Neural cell (in vitro differentiated cells): ENCODE data around the gene MRPS31. TPM values are rescaled to one million over a fixed set of nuclear protein-coding genes. Genes with fewer than 3 reads are reported as not detected.

ENCODE experiments used
- H2AFZ ChIP-seq: fragments of 200-600, 300-800 bp; sonication (generic), shearing (Covaris generic); 2 replicates; pipeline ENCODE4 v1.6.0; 2014; ENCODE audit warnings: low read depth, mild to moderate bottlenecking, antibody characterized with exemption, low read length, moderate library complexity
- H3F3A ChIP-seq: fragments of 200-600 bp; shearing (Covaris generic); 2 replicates; pipeline ENCODE4 v1.6.1; 2016; ENCODE audit warnings: mild to moderate bottlenecking, moderate library complexity, mixed read lengths, antibody characterized with exemption, low read length; ENCODE audit not compliant: insufficient read depth, poor library complexity, severe bottlenecking
- H3K27ac ChIP-seq: fragments of 200-600, 300-800 bp; sonication (generic), shearing (Covaris generic); 2 replicates; pipeline ENCODE4 v1.5.1; 2014; ENCODE audit warnings: mild to moderate bottlenecking, low read length, moderate library complexity
- H3K27me3 ChIP-seq: fragments of 300-800, 200-600 bp; sonication (generic), shearing (Covaris generic); 2 replicates; pipeline ENCODE4 v1.6.0; 2014; ENCODE audit warnings: mild to moderate bottlenecking, low read depth, low read length, moderate library complexity; ENCODE audit not compliant: insufficient read depth
- H3K36me3 ChIP-seq: fragments of 300-800, 200-600 bp; sonication (generic), shearing (Covaris generic); 2 replicates; pipeline ENCODE4 v1.5.1; 2014; ENCODE audit warnings: mild to moderate bottlenecking, antibody characterized with exemption, low read length, moderate library complexity; ENCODE audit not compliant: insufficient read depth
- H3K4me2 ChIP-seq: fragments of 300-800, 200-600 bp; sonication (generic), shearing (Covaris generic); 2 replicates; pipeline ENCODE4 v1.6.0; 2014; ENCODE audit warnings: mild to moderate bottlenecking, low read length
- H3K4me3 ChIP-seq: fragments of 300-800, 200-600 bp; sonication (generic), shearing (Covaris generic); 2 replicates; pipeline ENCODE4 v1.5.1; 2014; ENCODE audit warnings: mild to moderate bottlenecking, low read length, moderate library complexity
- H3K79me2 ChIP-seq: fragments of 200-600 bp; shearing (Covaris generic); replicated peaks from 2 replicates; pipeline ENCODE4 v1.6.0; 2014; ENCODE audit warnings: mild to moderate bottlenecking, low read length, moderate library complexity; ENCODE audit not compliant: insufficient read depth
- H3K9ac ChIP-seq: fragments of 300-800, 200-600 bp; sonication (generic), shearing (Covaris generic); 2 replicates; pipeline ENCODE4 v1.6.1; 2016; ENCODE audit warnings: mild to moderate bottlenecking, low read length, mixed read lengths
- H3K9me2 ChIP-seq: fragments of 200-600 bp; shearing (Covaris generic); 2 replicates; pipeline ENCODE4 v1.6.1; 2016; ENCODE audit warnings: mild to moderate bottlenecking, low read length, mixed read lengths; ENCODE audit not compliant: insufficient read depth
- H3K9me3 ChIP-seq: fragments of 200-600, 300-800 bp; sonication (generic), shearing (Covaris generic); 2 replicates; pipeline ENCODE4 v1.6.1; 2016; ENCODE audit warnings: mild to moderate bottlenecking, mixed run types, low read length, moderate library complexity, mixed read lengths
- H4K20me1 ChIP-seq: fragments of 200-600 bp; shearing (Covaris generic); 2 replicates; pipeline ENCODE4 v1.6.1; 2016; ENCODE audit warnings: mild to moderate bottlenecking, mixed run types; ENCODE audit not compliant: insufficient read depth
- EP300 ChIP-seq: fragments of 450-650 bp; conservative IDR thresholded peaks from 2 replicates; pipeline ENCODE4 v1.6.1; 2014; ENCODE audit warnings: antibody characterized with exemption, mild to moderate bottlenecking, moderate library complexity; ENCODE audit not compliant: poor library complexity, severe bottlenecking
- EZH2 ChIP-seq: fragments of 200-600, 300-800 bp; shearing (Covaris generic), sonication (generic); IDR thresholded peaks from 2 replicates; pipeline ENCODE4 v1.6.1; 2014; ENCODE audit warnings: antibody characterized with exemption, low read length, borderline replicate concordance, mild to moderate bottlenecking; ENCODE audit not compliant: insufficient read depth, poor library complexity, severe bottlenecking
- MXI1 ChIP-seq: fragments of 450-650 bp; conservative IDR thresholded peaks from 2 replicates; pipeline ENCODE4 v1.6.1; 2014; ENCODE audit warnings: antibody characterized with exemption, mild to moderate bottlenecking; ENCODE audit not compliant: poor library complexity, severe bottlenecking
- POLR2AphosphoS5 ChIP-seq: IDR thresholded peaks from 2 replicates; pipeline ENCODE4 v1.6.1; 2012
- RAD21 ChIP-seq: fragments of 450-650 bp; conservative IDR thresholded peaks from 2 replicates; pipeline ENCODE4 v1.6.1; 2014; ENCODE audit warnings: antibody characterized with exemption, mild to moderate bottlenecking, moderate library complexity
- SMC3 ChIP-seq: fragments of 450-650 bp; conservative IDR thresholded peaks from 2 replicates; pipeline ENCODE4 v1.6.1; 2014; ENCODE audit warnings: antibody characterized with exemption, mild to moderate bottlenecking, moderate library complexity; ENCODE audit not compliant: poor library complexity
- TAF1 ChIP-seq: IDR thresholded peaks from 2 replicates; pipeline ENCODE4 v1.6.1; 2012; ENCODE audit warnings: low read depth
- polyA plus RNA-seq: library from polyadenylated mRNA; depleted of rRNA; stranded (reverse); fragments of >200 nt; gene quantifications from 2 replicates; pipeline ENCODE4 v1.2.3, GENCODE V29; 2014
- TF ChIP-seq, protein P1 (sequence below): fragments of 450-650 bp; IDR thresholded peaks from 2 replicates; pipeline ENCODE4 v1.5.1; 2014; ENCODE audit warnings: antibody characterized with exemption, mild to moderate bottlenecking, moderate library complexity; ENCODE audit not compliant: poor library complexity, severe bottlenecking
- TF ChIP-seq, protein P2 (sequence below): IDR thresholded peaks from 2 replicates; pipeline ENCODE4 v1.6.1; 2012; ENCODE audit warnings: borderline replicate concordance

Gene MRPS31
- polyA plus RNA-seq, 1 donor from 2014 or later = 72.4 TPM

DNA sequence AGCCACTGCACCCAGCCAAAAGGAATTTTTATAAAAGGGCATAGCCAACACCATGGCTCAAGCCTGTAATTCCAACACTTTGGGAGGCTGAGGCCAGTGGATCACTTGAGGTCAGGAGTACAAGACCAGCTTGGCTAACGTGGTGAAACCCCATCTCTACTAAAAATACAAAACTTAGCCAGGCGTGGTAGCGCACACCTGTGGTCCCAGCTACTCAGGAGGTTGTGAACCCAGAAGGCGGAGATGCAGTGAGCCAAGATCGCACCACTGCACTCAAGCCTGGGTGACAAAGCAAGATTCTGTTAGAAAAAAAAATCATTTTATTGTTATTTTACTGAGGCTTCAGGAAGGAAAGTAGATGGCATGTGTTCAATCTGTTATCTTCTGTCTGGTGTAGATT is 73.3 kb downstream of the MRPS31 start:
- TF ChIP-seq, protein P1, sequence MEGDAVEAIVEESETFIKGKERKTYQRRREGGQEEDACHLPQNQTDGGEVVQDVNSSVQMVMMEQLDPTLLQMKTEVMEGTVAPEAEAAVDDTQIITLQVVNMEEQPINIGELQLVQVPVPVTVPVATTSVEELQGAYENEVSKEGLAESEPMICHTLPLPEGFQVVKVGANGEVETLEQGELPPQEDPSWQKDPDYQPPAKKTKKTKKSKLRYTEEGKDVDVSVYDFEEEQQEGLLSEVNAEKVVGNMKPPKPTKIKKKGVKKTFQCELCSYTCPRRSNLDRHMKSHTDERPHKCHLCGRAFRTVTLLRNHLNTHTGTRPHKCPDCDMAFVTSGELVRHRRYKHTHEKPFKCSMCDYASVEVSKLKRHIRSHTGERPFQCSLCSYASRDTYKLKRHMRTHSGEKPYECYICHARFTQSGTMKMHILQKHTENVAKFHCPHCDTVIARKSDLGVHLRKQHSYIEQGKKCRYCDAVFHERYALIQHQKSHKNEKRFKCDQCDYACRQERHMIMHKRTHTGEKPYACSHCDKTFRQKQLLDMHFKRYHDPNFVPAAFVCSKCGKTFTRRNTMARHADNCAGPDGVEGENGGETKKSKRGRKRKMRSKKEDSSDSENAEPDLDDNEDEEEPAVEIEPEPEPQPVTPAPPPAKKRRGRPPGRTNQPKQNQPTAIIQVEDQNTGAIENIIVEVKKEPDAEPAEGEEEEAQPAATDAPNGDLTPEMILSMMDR = no peak
- TF ChIP-seq, protein P2, sequence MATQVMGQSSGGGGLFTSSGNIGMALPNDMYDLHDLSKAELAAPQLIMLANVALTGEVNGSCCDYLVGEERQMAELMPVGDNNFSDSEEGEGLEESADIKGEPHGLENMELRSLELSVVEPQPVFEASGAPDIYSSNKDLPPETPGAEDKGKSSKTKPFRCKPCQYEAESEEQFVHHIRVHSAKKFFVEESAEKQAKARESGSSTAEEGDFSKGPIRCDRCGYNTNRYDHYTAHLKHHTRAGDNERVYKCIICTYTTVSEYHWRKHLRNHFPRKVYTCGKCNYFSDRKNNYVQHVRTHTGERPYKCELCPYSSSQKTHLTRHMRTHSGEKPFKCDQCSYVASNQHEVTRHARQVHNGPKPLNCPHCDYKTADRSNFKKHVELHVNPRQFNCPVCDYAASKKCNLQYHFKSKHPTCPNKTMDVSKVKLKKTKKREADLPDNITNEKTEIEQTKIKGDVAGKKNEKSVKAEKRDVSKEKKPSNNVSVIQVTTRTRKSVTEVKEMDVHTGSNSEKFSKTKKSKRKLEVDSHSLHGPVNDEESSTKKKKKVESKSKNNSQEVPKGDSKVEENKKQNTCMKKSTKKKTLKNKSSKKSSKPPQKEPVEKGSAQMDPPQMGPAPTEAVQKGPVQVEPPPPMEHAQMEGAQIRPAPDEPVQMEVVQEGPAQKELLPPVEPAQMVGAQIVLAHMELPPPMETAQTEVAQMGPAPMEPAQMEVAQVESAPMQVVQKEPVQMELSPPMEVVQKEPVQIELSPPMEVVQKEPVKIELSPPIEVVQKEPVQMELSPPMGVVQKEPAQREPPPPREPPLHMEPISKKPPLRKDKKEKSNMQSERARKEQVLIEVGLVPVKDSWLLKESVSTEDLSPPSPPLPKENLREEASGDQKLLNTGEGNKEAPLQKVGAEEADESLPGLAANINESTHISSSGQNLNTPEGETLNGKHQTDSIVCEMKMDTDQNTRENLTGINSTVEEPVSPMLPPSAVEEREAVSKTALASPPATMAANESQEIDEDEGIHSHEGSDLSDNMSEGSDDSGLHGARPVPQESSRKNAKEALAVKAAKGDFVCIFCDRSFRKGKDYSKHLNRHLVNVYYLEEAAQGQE = no peak
- TF ChIP-seq EP300 (no peak), POLR2AphosphoS5 (no peak), TAF1 (no peak), MXI1 (no peak), SMC3 (no peak), RAD21 (no peak)
- Histone ChIP-seq H2AFZ (no peak overlapping the region), H3K9me2 (no peaks in the 10 kb centered on the region), H3K9ac (no peak overlapping the region), H3K27ac (no peak overlapping the region), H3K4me2 (no peak overlapping the region), H3K36me3 (no peaks in the 10 kb centered on the region), H3K4me3 (no peak overlapping the region), H4K20me1 (no peaks in the 10 kb centered on the region), H3K9me3 (no peaks in the 10 kb centered on the region), H3F3A (no peaks in the 10 kb centered on the region), H3K27me3 (no peaks in the 10 kb centered on the region), H3K79me2 (no peaks in the 10 kb centered on the region)

- TF ChIP-seq MXI1 = no peak
- no peak for TF ChIP-seq RAD21
- Histone ChIP-seq H3K4me3 (no peak overlapping the region), H3K27me3 (no peaks in the 10 kb centered on the region), H3K9me3 (no peaks in the 10 kb centered on the region), H3K79me2 (no peaks in the 10 kb centered on the region), H3F3A (no peaks in the 10 kb centered on the region), H3K27ac (no peak overlapping the region), H3K36me3 (no peaks in the 10 kb centered on the region), H3K9ac (no peak overlapping the region), H4K20me1 (no peaks in the 10 kb centered on the region), H3K9me2 (no peaks in the 10 kb centered on the region), H2AFZ (no peak overlapping the region), H3K4me2 (no peak overlapping the region)
Observed at GRCh38 chr13:40694426-40694825, 76.6 kb downstream of the MRPS31 start.

GRCh38 chr13:40692946-40693345 is 78.0 kb downstream of the MRPS31 start:
- H3K4me3 ChIP-seq = no peak overlapping the region
- H3K79me2 ChIP-seq = no peaks in the 10 kb centered on the region
- H3K36me3 ChIP-seq = no peaks in the 10 kb centered on the region
- no peaks in the 10 kb centered on the region for H3F3A ChIP-seq
- no peaks in the 10 kb centered on the region for H3K9me2 ChIP-seq
- no peak overlapping the region for H2AFZ ChIP-seq
- H3K27me3 ChIP-seq = no peaks in the 10 kb centered on the region
- H3K9ac ChIP-seq = no peak overlapping the region
- H3K27ac ChIP-seq = no peak overlapping the region
- H3K4me2 ChIP-seq = no peak overlapping the region
- no peaks in the 10 kb centered on the region for H4K20me1 ChIP-seq
- no peak for TF ChIP-seq TAF1
- TF ChIP-seq, protein P1 = no peak
- TF ChIP-seq, protein P2 = no peak
- TF ChIP-seq EZH2 = no peak
- TF ChIP-seq POLR2AphosphoS5 = no peak
- no peak for TF ChIP-seq MXI1
- TF ChIP-seq EP300 = no peak
- H3K9me3 ChIP-seq = no peaks in the 10 kb centered on the region
